ENCODE results near the gene TAF8. TPM values are rescaled to one million over a fixed set of nuclear protein-coding genes. Genes with fewer than 3 reads are reported as not detected.

Gene TAF8
- total RNA-seq, 4 donors from 2014 or later: 22.7 to 48.8 (median 26.1) TPM

GRCh38 chr6:42043787-42044475, 6.4 kb upstream of the TAF8 start:
- TF ChIP-seq, protein P1, sequence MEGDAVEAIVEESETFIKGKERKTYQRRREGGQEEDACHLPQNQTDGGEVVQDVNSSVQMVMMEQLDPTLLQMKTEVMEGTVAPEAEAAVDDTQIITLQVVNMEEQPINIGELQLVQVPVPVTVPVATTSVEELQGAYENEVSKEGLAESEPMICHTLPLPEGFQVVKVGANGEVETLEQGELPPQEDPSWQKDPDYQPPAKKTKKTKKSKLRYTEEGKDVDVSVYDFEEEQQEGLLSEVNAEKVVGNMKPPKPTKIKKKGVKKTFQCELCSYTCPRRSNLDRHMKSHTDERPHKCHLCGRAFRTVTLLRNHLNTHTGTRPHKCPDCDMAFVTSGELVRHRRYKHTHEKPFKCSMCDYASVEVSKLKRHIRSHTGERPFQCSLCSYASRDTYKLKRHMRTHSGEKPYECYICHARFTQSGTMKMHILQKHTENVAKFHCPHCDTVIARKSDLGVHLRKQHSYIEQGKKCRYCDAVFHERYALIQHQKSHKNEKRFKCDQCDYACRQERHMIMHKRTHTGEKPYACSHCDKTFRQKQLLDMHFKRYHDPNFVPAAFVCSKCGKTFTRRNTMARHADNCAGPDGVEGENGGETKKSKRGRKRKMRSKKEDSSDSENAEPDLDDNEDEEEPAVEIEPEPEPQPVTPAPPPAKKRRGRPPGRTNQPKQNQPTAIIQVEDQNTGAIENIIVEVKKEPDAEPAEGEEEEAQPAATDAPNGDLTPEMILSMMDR (IDR thresholded peaks at IDR 0.05; ENCODE audit: low read depth): no peak

DNA sequence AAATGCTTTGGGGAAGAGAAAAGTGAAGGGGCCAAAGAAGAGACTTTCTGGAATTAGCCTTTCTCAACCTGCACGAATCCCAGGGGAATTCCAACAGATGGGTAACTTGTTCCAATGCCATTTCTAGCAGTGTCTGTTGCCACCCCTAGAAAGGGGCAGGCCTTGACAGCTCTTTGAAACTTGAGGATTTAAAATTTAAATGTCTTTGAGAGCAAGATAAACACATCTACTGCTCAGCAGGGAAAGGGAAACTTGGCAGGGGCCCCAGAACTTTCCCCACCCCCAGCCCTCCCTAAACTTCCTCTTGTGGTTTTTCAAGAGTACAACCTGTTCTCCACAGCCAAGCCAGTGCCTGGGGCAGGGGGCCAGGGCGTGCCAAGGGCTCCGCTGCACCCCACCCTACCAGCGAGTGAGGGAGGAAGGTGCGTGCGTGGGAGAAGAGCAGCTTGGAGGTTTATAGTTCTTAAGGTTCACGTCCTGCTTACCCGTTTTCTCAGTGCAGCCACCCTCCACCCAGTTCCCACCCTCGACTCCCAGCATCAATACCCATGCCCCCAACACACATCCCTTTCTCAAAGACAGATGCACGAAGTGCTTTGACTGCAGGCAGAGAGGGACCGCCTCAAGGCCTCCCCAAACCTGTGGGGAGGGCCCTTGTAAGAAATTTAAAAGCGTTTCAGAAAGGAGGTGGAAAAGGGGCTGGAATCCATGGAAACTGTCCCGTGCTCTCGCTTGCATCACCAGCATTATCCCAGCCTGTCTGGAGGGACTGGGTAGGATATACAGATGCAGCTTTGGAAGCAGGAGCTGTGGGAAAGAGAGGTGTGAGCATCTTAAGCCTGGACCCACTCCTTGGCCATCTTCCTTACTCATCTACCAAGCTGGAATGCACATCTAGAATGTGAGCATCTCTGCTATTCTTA, 4.5 kb upstream of the TAF8 start:
- TF ChIP-seq, protein P1 (IDR thresholded peaks at IDR 0.05; ENCODE audit: low read depth): no peak

- TF ChIP-seq, protein P1 (IDR thresholded peaks at IDR 0.05; ENCODE audit: low read depth): no peak
Observed at GRCh38 chr6:42046464-42047212, 3.7 kb upstream of the TAF8 start.

DNA sequence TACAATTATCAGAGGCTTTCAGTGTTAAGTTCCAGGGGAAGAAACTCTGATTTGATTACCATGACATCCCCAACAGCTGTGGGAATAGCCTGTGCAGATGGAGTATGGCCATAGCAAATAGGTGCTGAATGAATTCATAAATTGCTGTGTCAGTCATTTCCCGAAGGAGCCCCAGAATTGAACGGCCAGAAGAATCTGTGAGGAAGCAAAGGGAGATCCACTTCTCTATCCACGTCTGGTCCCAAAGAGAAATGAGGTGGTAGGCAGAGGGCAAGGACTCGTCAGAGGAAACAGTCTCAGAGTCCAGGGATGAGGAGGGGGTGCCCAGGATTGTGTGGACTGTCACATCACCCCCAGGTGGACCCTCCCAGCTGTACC, 3.1 kb upstream of the TAF8 start:
- TF ChIP-seq, protein P1 (IDR thresholded peaks at IDR 0.05; ENCODE audit: low read depth): no peak

DNA sequence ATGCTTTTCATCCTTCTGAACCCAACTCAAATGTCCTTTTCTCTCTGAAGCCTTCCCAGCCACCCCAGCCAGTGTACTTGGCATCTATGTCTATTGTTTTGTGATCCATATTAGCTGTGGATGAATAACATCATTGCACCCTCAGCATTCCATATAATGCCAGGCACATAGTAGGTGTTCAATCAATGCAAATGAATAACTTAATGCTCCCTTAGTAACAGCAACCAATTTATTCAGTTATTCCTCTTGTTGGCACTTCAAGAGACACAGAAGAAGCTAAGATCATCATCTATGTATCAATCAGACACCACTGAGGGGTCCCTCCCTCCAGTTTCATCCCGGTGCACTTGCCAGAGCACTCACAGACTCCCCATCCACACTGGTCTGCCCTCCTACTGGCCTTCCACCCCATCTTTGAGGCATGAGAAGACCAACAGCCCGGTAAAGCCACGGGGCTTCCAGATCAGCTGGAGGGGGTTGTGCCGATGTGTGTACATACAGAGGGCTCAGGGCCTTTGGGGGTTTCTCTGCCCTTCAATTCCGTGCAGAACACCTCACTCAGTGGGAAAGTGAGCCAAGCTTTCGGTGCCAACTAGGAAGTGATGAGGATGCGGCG, 2.4 kb upstream of the TAF8 start:
- TF ChIP-seq, protein P1 (IDR thresholded peaks at IDR 0.05; ENCODE audit: low read depth): no peak

DNA sequence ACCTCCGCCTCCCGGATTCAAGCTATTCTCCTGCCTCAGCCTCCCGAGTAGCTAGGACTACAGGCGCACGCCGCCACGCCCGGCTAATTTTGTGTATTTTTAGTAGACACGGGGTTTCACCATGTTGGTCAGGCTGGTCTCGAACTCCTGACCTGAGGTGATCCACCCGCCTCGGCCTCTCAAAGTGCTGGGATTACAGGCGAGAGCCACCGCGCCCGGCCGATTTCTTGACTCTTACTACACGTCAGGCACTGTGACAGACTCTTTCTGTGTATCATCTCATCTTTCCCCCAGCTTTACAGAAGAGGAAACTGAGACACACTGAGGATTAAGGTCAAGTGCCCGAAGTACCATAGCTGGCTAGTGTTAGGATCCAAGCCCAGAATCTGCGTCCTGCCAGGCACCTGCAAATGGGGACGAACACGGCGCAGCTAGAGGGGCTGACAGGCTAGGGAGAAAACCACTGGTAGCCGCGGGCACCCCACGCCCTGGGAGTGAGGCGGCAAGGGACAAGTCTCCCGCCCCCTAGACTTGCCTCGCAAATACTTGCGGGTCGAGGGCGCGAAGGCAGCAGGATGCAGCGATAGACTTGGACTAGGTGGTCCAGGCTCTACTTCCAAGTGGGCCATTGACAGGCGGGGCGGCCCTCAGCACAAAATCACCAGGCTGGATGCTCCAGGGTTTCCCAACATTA, 1.1 kb upstream of the TAF8 start:
- TF ChIP-seq, protein P1 (IDR thresholded peaks at IDR 0.05; ENCODE audit: low read depth): no peak
